RPMI8226 (cell line): ENCODE results near the gene RALY.

Experiments used
- DNase-seq: peaks from one replicate; pipeline ENCODE4 v3.0.0-alpha.2; 2015

The RALY gene

GRCh38 chr20:34052414-34052813 lies 58.7 kb downstream of the RALY start:
- no peak for DNase-seq

DNA sequence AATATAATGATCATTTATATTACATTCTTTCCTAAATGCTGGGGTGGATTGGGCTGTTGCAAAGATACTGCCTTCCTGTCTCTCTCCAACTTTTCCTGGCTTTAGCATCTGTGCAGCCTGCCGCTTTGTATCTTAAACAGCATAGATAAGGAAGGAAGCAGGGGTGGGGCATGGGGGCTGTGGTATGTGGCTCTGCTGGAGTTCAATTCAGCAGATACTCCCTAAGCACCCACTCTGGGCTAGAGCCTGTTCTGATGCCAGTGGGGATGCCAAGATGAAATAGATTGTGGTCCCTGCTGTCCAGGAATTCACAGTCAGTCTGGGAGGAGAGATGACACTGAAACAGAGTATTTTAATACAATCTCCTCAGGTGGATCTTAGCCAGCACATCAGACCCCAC lies 61.6 kb downstream of the RALY start:
- DNase-seq = no peak

DNA sequence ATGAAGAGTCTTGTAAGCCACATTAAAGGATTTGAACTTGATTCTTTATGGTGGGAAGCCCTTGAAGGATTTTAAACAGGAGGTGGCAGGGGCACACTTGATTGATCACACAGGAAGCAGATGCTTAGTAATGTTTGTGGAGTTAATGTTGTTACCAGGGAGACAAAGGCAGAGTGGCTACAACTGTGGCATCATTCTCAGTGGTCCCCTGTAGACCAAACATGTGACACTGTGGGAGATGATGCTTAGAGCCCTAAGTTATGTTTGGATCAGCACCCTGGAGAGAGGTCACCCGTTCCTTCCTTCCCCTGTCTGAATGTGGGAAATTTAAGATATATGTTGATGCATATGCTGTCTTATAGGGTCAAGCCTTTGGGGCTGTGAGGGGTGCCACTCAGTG lies 65.1 kb downstream of the RALY start:
- no peak for DNase-seq

GRCh38 chr20:34060970-34061369 lies 67.3 kb downstream of the RALY start:
- DNase-seq = no peak

GRCh38 chr20:34061695-34062094 lies 68.0 kb downstream of the RALY start:
- no peak for DNase-seq

DNA sequence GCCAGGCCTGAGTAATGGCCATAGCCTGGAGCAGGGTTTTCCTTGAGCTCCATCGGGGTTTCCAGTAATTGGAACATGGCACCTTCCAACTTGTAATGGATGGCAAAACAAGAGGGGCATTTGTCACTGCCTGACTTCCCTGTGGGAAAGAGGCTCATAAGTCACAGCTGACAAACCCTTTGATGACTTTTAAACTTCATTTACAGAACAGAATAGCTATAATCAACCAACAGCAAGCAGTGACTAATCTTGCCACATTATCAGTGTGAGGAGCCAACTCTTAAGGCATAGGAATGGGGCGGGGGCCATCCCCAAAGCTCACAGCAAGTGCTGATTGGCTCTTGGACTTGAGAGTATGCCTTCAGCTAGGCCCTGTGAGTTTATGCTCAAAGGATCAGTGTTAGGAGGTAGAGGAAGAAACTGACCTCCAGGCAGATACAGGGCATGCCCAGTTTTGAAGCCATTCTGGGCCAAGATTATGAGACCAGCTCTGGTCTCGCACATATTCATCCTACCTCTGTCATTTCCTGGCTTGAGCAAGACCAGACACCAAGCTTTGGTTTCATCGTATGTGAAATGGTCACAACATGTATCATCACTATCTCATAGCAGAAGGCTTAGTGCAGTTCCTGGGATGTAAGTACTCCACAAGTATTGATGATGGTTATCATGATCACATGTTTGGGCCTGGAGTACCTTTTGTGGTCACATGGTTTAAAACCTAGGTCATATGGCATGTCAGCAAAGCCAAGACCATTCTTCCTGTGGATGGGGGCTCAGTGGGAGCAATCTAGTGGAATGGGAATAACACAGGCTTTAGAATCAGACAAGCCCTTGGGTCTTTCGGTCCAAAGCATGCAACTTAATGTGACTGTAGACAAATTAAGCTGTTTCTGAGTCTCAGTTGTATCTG lies 69.1 kb downstream of the RALY start:
- DNase-seq = no peak

DNA sequence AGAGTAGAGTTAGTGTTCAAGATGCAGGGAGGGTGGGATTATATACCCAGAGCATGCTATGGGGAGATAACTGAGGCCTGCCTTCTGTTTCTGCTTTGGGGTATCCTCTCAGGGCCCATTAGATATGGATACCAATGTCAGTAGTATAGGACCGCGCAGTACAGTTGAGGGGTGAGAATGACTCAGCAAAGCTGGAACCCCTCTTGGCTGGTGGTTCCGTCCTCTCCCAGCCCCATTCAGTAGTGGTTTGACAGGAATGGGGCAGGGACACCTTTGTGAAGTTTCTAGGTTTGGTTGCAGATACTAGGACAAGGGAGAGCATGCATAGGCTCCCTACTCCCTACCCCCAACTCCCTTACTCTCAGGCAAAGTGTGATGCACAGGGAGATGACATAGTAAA lies 70.6 kb downstream of the RALY start:
- no peak for DNase-seq

DNA sequence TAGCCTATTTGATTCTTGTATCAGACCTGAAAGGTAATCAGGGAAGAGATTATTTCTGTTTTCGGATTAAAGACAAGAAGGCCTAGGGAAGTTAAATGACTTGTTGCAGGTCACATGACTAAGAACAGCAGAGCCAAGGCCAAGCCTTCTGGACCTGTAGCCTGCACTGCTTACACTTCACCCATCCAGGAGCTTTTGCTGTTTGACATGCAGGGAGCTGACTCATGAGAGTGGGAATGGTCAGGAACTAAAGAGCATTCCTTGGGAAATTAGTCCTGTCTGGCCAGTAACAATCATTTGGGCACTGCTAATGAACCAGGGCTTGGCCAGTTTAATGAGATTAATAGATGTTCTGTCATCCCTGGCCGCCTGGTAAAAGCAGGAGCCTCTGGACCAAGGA lies 71.5 kb downstream of the RALY start:
- DNase-seq = no peak

DNA sequence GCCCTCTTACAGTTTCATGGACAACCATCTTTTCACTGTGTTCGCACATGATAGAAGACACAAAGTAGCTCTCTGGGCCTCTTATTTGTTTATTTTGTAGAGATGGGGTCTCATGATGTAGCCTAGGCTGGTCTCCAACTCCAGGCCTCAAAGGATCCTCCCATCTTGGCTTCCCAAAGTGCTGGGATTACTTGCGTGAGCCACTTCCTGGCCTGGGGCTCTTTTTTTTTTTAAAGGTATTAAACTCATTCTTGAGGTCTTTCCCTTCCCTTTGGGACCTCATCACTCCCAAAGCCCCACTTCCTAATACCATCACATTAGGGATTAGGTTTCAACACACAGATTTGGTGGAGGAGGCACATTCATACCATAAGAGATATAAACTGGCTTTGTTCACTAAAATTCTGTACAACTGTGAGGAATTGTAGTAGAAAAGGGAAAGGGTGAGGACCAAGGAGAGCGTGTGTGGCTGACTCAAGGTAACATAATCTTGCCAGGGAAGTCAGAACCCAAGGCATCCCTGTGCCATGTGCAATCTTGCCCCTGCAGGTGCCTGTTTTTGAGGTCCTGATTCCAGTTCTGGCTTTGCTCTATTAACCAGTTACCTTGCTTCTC lies 72.9 kb downstream of the RALY start:
- DNase-seq = no peak

DNA sequence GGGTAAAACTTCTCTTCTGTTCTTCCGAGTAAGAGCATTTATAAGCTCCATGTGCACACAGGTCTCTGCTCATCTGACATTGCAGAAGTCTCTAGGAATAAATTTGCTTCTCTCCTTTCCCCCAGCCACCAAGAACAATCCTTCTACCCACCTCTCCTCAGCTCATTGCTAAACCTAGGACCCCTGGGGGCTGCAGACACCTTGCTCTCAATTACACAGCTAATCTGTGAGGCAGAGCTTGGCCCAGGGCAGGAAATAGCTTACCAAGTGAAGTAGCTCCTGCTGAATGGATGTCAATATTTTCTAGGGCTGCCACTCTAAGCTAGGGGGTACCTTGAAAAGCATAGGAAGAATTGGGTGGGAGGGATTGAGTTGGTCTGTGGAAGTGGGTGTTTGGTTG lies 74.3 kb downstream of the RALY start:
- DNase-seq = no peak

DNA sequence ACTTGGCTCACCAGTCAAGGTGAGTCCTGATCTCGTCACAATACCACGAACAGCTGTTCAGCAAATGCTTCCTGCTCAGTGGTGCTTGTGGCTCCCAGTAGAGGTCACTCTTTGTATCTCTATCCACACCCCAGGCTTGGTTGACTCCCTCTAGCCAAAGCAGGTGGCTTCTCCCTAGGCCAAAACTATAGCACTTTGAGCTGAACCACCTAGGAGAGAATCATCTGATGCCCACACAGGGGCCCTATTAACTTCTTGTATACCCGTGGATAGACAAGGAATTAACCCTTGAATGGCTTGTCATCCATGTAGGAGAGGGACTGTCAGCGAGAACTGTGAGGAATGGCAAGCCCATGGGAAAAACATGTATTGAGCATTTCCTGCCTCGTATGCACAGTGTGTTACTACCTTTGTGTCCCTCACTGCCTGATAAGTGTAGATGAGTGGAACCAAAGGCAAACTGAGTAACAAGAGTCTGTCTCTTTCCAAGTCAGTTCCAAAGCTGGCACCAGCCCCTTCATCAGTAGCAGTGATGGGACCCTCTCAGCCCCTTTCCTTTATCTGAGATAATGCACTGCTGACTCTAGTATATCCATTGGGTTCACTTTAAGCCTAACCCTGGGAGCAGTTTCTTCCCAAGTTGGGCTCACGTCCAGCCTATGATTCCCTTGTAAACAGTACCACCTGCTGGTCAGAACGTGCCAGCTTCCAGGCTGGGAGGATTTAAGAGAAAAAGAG lies 75.8 kb downstream of the RALY start:
- peak; percentile 71 for DNase-seq

GRCh38 chr20:34070079-34070439 lies 76.3 kb downstream of the RALY start:
- DNase-seq = no peak

GRCh38 chr20:34070859-34071258 lies 77.1 kb downstream of the RALY start:
- no peak for DNase-seq

DNA sequence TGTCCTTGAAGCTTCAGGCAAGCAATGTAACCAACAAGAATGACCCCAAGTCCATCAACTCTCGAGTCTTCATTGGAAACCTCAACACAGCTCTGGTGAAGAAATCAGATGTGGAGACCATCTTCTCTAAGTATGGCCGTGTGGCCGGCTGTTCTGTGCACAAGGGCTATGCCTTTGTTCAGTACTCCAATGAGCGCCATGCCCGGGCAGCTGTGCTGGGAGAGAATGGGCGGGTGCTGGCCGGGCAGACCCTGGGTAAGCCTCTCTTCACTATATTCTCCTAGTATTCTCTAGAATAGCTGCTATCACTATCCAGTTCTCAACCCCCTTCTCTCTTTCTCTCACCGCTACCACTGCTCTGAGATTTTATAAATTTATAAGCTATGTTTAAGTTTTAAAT lies 78.4 kb downstream of the RALY start:
- DNase-seq = no peak

GRCh38 chr20:34072778-34073177 lies 79.1 kb downstream of the RALY start:
- DNase-seq = no peak

DNA sequence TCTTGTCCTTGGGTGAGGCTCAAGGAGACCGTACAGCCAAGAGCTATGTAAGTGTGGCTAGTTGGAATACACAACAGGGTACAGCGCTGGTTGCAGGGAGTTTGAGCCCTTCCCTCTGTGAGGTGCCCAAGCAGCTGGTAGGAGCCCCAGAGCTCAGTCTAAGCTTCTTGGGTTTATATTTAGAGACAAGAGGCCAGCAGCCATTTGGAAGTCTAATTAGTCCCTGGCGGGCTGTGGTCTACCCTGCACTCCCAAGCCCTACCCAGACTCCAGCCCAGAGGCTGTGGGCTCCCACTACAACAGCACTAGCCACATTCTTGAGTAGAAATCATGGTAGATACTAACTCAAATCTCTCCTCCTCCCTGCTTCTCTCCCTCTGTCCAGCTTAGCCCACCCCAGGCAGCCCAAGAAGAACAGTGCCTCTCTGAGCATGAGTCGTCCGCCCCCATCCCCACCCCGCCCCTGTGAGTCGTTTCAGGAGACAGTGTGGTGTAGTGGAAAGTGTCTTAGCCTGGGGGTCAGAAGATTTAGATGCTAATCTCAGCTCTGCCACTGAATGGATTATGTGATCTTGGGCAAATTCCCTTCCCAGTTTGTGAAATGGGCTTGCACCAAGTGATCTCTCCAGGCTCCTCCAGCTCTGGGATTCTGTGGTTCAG lies 80.5 kb downstream of the RALY start:
- DNase-seq = no peak

DNA sequence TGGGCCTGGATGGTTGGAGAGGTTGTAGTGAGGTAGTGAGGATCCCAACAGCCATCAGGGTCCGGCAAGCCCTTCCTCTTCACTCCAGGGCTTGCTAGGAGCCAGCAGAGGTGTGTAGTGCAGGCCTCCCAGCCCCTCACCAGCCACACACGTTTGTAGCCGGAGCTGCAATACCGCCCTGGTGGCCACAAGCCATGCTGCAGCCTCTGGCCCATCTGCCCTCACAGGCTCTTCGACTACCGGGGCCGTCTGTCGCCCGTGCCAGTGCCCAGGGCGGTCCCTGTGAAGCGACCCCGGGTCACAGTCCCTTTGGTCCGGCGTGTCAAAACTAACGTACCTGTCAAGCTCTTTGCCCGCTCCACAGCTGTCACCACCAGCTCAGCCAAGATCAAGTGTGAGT lies 81.9 kb downstream of the RALY start:
- no peak for DNase-seq

DNA sequence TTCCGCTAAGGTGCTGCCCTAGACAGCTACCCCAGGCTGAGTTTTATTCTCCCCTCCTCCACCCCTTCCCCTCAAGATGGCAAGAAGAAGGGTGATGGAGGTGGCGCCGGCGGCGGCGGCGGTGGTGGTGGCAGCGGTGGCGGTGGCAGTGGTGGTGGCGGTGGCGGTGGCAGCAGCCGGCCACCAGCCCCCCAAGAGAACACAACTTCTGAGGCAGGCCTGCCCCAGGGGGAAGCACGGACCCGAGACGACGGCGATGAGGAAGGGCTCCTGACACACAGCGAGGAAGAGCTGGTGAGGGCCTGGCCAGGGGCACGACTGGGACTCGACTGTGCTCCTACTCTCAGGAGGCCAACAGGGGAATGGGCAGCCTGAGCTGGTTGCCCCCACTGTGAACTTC lies 83.2 kb downstream of the RALY start:
- DNase-seq = no peak

DNA sequence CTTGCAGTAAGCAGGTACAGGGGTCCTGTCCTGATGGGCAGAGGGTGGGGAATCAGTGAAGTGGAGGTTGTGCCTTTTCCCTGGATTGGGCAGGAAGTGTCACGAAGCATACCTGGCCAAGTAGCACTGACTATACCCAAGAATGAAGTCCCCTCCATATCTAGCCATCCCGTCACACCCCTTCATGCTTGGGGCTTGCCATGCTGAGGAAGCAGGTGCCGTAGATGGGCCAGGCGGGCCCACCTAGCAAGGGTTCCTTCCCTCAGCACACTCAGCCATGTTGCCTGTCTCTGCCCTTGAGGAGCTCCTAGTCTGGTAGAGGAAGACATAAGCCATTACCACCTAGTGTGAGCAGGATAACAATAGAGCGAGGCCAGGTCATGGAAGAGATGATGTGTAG lies 84.8 kb downstream of the RALY start:
- DNase-seq = no peak

- DNase-seq = no peak
These were observed 86.1 kb downstream of the RALY start for GRCh38 chr20:34079818-34080217.

GRCh38 chr20:34082232-34082887 lies 88.6 kb downstream of the RALY start:
- no peak for DNase-seq

DNA sequence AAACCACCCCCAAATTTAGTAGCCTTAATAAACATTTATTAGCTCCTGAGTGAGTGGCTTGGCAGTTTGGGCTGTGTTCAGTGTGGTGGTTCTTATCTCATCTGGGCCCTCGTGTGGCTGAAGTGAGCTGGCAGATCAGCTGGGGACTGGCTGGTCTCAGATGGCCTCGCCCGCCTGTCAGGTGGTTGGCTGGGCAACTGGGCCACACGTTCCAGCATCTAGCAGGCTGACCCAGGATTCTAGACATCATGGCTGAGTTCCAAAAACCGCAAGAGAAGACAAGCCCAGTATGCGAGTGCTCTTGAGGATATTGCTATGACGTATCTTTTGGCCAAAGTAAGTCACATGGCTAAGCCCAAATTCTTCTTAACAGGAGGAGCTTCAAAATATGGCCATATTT lies 89.4 kb downstream of the RALY start:
- peak; percentile 78 for DNase-seq

- DNase-seq = no peak
These were observed 90.1 kb downstream of the RALY start for GRCh38 chr20:34083781-34084180.
